K562 (cell line): ENCODE data around the gene KRTAP4-6. TPM values are rescaled to one million over a fixed set of nuclear protein-coding genes. Genes with fewer than 3 reads are reported as not detected.

ENCODE experiments used
- ATAC-seq: fragments of 200-7000 bp; cut with Tn5 transposase; 3 replicates; pipeline ENCODE4 v1.9.1; 2020; ENCODE audit warnings: moderate library complexity
- BruUV-seq: library from RNA; stranded (reverse); fragments of 400-500 nt; replicated peaks from 2 replicates; lab custom pipeline; 2021; lab: Mats Ljungman, UMichigan
- CTCF ChIA-PET: fragments of 300-600 bp; formaldehyde crosslinking; extraction: SDS; loops from one replicate; lab custom pipeline; 2021; ENCODE audit warnings: low intra/inter-chr PET ratio; lab: Yijun Ruan, JAX
- POLR2A ChIA-PET: fragments of 300-600, 350-650 bp; sonication (Branson Sonifier 250); formaldehyde crosslinking; extraction: SDS; loops from one replicate; lab custom pipeline; 2021; ENCODE audit warnings: antibody characterized with exemption, inconsistent platforms; lab: Yijun Ruan, JAX
- DNase-seq, 4 experiments: peaks; one replicate each; pipeline versions ENCODE4 v3.0.0 to v3.0.0-alpha.2; 2011 to 2018; ENCODE audit warnings: low spot score in 3 of 4, mixed read lengths in 3 of 4; ENCODE audit errors: extremely low read depth in 1 of 4
- FAIRE-seq: peaks from 2 replicates; lab custom pipeline; 2011; peaks lifted over from hg19 to GRCh38; lab: Jason Lieb, UNC
- H2AFZ ChIP-seq: 2 replicates; pipeline ENCODE4 v1.6.0; 2011; ENCODE audit warnings: low read depth, low read length, control low read depth, inconsistent platforms
- H3K27ac ChIP-seq: fragments of 200-600 bp; 3 replicates; pipeline ENCODE4 v1.8.0; 2011; ENCODE audit warnings: low read depth, mild to moderate bottlenecking, control low read depth, inconsistent platforms, low read length, moderate library complexity, mixed read lengths; ENCODE audit errors: extremely low read depth
- H3K27me3 ChIP-seq, 2 experiments: fragments of 300-600 bp in 1 of 2; 2 replicates in 1 of 2; 3 replicates in 1 of 2; pipeline versions ENCODE4 v1.6.0 to v1.8.0; 2011; ENCODE audit warnings: inconsistent platforms in 2 of 2, low read length in 2 of 2, mild to moderate bottlenecking in 1 of 2, mixed read lengths in 1 of 2, moderate library complexity in 1 of 2; ENCODE audit not compliant: control insufficient read depth in 2 of 2, insufficient read depth in 2 of 2
- H3K36me3 ChIP-seq: fragments of 300-600 bp; 3 replicates; pipeline ENCODE4 v1.8.0; 2011; ENCODE audit warnings: mild to moderate bottlenecking, low read length, inconsistent platforms; ENCODE audit not compliant: control insufficient read depth, insufficient read depth
- H3K4me1 ChIP-seq, 2 experiments: fragments of 200-600 bp in 1 of 2; replicated peaks in 1 of 2; 2 replicates in 1 of 2; 3 replicates in 1 of 2; pipeline versions ENCODE4 v1.5.1 to v1.8.0; 2011; ENCODE audit warnings: inconsistent platforms in 2 of 2, low read length in 2 of 2, mild to moderate bottlenecking in 1 of 2, mixed read lengths in 1 of 2, moderate library complexity in 1 of 2; ENCODE audit not compliant: control insufficient read depth in 2 of 2, insufficient read depth in 2 of 2
- H3K4me2 ChIP-seq: 2 replicates; pipeline ENCODE4 v1.6.1; 2011; ENCODE audit warnings: low read length, control low read depth, inconsistent platforms, mixed read lengths; ENCODE audit not compliant: insufficient read depth
- H3K4me3 ChIP-seq: fragments of 200-600 bp; sonication (generic), shearing (Covaris generic); 2 replicates; pipeline ENCODE4 v1.5.1; 2016; ENCODE audit warnings: control low read depth, inconsistent platforms
- H3K79me2 ChIP-seq: fragments of 200-600 bp; 3 replicates; pipeline ENCODE4 v1.8.0; 2011; ENCODE audit warnings: low read length, inconsistent platforms; ENCODE audit not compliant: control insufficient read depth, insufficient read depth
- H3K9ac ChIP-seq, 2 experiments: 2 replicates each; pipeline versions ENCODE4 v1.6.0 to v1.6.1; 2011; ENCODE audit warnings: low read depth in 2 of 2, low read length in 2 of 2, control low read depth in 1 of 2, inconsistent platforms in 1 of 2, mild to moderate bottlenecking in 1 of 2, mixed read lengths in 1 of 2; ENCODE audit not compliant: insufficient read depth in 1 of 2
- H3K9me1 ChIP-seq: one replicate; pipeline ENCODE4 v1.6.0; 2011; ENCODE audit warnings: inconsistent platforms, mild to moderate bottlenecking, low read length, moderate library complexity; ENCODE audit not compliant: control insufficient read depth, insufficient read depth
- H3K9me3 ChIP-seq: replicated peaks from 2 replicates; pipeline ENCODE4 v1.5.1; 2011; ENCODE audit warnings: low read depth, low read length, inconsistent platforms; ENCODE audit not compliant: control insufficient read depth, insufficient read depth
- H4K20me1 ChIP-seq: replicated peaks from 2 replicates; pipeline ENCODE4 v1.6.1; 2011; ENCODE audit warnings: low read length, inconsistent platforms, mixed read lengths; ENCODE audit not compliant: control insufficient read depth, insufficient read depth
- BRF1 ChIP-seq: IDR thresholded peaks from 3 replicates; pipeline ENCODE4 v1.6.1; 2011; ENCODE audit warnings: borderline replicate concordance, mild to moderate bottlenecking; ENCODE audit not compliant: insufficient read length; ENCODE audit errors: extremely low read depth
- CBX5 ChIP-seq: IDR thresholded peaks from 2 replicates; pipeline ENCODE4 v1.6.1; 2014; ENCODE audit warnings: low read depth, borderline replicate concordance
- CHD1 ChIP-seq: fragments of 200-600 bp; sonication (generic); IDR thresholded peaks from one replicate; pipeline ENCODE4 v1.6.1; 2012; ENCODE audit warnings: mild to moderate bottlenecking, moderate library complexity, low read length, inconsistent platforms
- IFI16 ChIP-seq: fragments of 250-450 bp; sonication (Bioruptor Pico); IDR thresholded peaks from 2 replicates; pipeline ENCODE4 v2.1.2; 2022; ENCODE audit warnings: mild to moderate bottlenecking, inconsistent platforms
- IRF2 ChIP-seq: sonication (generic); formaldehyde crosslinking; IDR thresholded peaks from 2 replicates; pipeline ENCODE4 v1.8.1; 2022; ENCODE audit warnings: mild to moderate bottlenecking, missing genetic modification reagents
- KDM2B ChIP-seq: fragments of 250-450 bp; sonication (Bioruptor Pico); IDR thresholded peaks from 2 replicates; pipeline ENCODE4 v1.8.0; 2021; ENCODE audit warnings: mild to moderate bottlenecking, moderate library complexity
- MECOM ChIP-seq: fragments of 250-450 bp; sonication (Bioruptor Pico); IDR thresholded peaks from 2 replicates; pipeline ENCODE4 v1.8.0; 2022; ENCODE audit warnings: inconsistent platforms
- MEF2A ChIP-seq: IDR thresholded peaks from 2 replicates; pipeline ENCODE4 v1.6.1; 2011; ENCODE audit warnings: low read depth, mild to moderate bottlenecking, low read length, moderate library complexity; ENCODE audit not compliant: control insufficient read depth
- POLR2AphosphoS5 ChIP-seq: IDR thresholded peaks from 2 replicates; pipeline ENCODE4 v1.6.1; 2011; ENCODE audit warnings: mild to moderate bottlenecking, low read depth, low read length, moderate library complexity; ENCODE audit not compliant: control insufficient read depth, insufficient read depth
- SOX6 ChIP-seq: fragments of 450-650 bp; IDR thresholded peaks from 2 replicates; pipeline ENCODE4 v1.6.1; 2014; ENCODE audit warnings: mild to moderate bottlenecking
- TFAM ChIP-seq: fragments of 250-450 bp; sonication (Bioruptor Pico); conservative IDR thresholded peaks from 2 replicates; pipeline ENCODE4 v1.5.0; 2021; ENCODE audit warnings: mild to moderate bottlenecking, moderate library complexity
- TRIM28 ChIP-seq: fragments of 450-650 bp; IDR thresholded peaks from 2 replicates; pipeline ENCODE4 v1.6.1; 2017
- ZFPM2 ChIP-seq: fragments of 250-450 bp; sonication (Bioruptor Pico); IDR thresholded peaks from 2 replicates; pipeline ENCODE4 v1.5.1; 2022; ENCODE audit warnings: mild to moderate bottlenecking
- ZNF324 ChIP-seq: fragments of 250-450 bp; sonication (Bioruptor Pico); IDR thresholded peaks from 2 replicates; pipeline ENCODE4 v1.4.0; 2020; ENCODE audit warnings: mild to moderate bottlenecking
- ZNF384 ChIP-seq: IDR thresholded peaks from 2 replicates; pipeline ENCODE4 v1.6.1; 2012; ENCODE audit warnings: low read depth, low read length, improper control_type of control experiment
- ZNF76 ChIP-seq: fragments of 250-450 bp; sonication (Bioruptor Pico); IDR thresholded peaks from 2 replicates; pipeline ENCODE4 v1.4.0; 2020; ENCODE audit warnings: mild to moderate bottlenecking, moderate library complexity, borderline replicate concordance
- ZSCAN32 ChIP-seq: fragments of 450-650 bp; formaldehyde crosslinking; IDR thresholded peaks from 2 replicates; pipeline ENCODE4 v1.4.0; 2020; ENCODE audit warnings: mild to moderate bottlenecking, moderate library complexity
- WGBS: fragments of 100-300 bp; shearing (Covaris generic); methylation state at CpG from one replicate; pipeline ENCODE4 v1.1.6; 2016; ENCODE audit warnings: low coverage, mixed read lengths; ENCODE audit not compliant: insufficient coverage; ENCODE audit errors: missing lambda C conversion rate; 5-methylcytosine and 5-hydroxymethylcytosine counted together
- in situ Hi-C: fragments of 300-500 bp; cut with MboI; formaldehyde crosslinking; loops from 4 replicates; pipeline ENCODE4 v1.15.0; 2018; ENCODE audit warnings: inconsistent platforms, mixed read lengths
- intact Hi-C: fragments of 100-400 bp; cut with micrococcal nuclease; formaldehyde crosslinking; loops from 2 replicates; pipeline ENCODE4 v1.14.2; 2022
- polyA plus RNA-seq, 8 experiments: library from polyadenylated mRNA; depleted of rRNA in 4 of 8; stranded (reverse) in 5 of 8; unstranded in 3 of 8; fragments of >200 nt; fragmentation: Nextera tagmentation in 2 of 8; fragmentation: Illumina TruSeq in 1 of 8; extraction: Ambion mirVana in 2 of 8; extraction: Trizol in 1 of 8; gene quantifications; 2 replicates each; pipeline versions ENCODE4 v1.2.1 to v1.2.3, GENCODE V29; 2011 to 2014; ENCODE audit warnings: inconsistent platforms in 1 of 8, missing spikeins in 1 of 8
- total RNA-seq, 7 experiments: library from RNA; depleted of rRNA in 6 of 7; stranded (reverse); fragments of >200 nt in 6 of 7; fragmentation: Illumina TruSeq in 2 of 7; extraction: Trizol in 2 of 7; gene quantifications; 2 replicates each; pipeline versions ENCODE4 v1.2.1 to v1.2.3, GENCODE V29; 2011 to 2021; ENCODE audit warnings: low replicate concordance in 1 of 7
- TF ChIP-seq, protein P1 (sequence below): fragments of 450-650 bp; IDR thresholded peaks from 2 replicates; pipeline ENCODE4 v1.6.1; 2017; ENCODE audit warnings: antibody characterized with exemption

KRTAP4-6 gene
- total and polyA plus RNA-seq, 9 of the 15 experiments (the other 6 are each of a cell fraction or from before 2014, with no cell fraction given), result not detected

DNA sequence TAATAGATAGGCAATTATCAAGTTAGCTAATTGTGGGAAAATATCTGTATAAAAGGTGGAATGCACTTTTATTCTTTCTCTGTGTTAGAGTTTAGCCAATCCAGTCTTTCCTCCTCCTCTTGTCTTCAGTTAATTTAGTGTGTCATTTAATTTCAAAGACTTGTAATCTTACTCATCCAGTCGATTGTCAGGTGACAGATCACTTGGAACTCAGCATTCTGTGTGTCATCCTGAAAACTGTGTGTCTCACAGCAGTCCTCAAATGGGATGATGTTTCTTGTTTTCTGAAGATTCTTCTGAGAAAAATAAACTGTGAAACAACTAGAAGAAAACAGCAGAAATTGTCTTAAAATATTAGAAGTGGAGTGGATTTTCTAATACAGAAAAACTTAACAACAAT is 44.7 kb upstream of the KRTAP4-6 start:
- POLR2A ChIA-PET, result no interaction called here
- 0% methylated on average over 1 of the region's 1 CpG for WGBS
- Histone ChIP-seq H3K4me1 (peaks cover 0 to 2% of the 10 kb centered on the region in 2 experiments; a peak in 2 of 5 replicates), H3K4me3 (no peak overlapping the region), H3K79me2 (no peaks in the 10 kb centered on the region), H3K4me2 (no peak overlapping the region), H3K9me1 (no peaks in the 10 kb centered on the region), H4K20me1 (no peaks in the 10 kb centered on the region), H3K36me3 (no peaks in the 10 kb centered on the region), H2AFZ (no peak overlapping the region), H3K27ac (no peak overlapping the region), H3K27me3 (peaks cover 0 to 11% of the 10 kb centered on the region in 2 experiments; a peak in 3 of 5 replicates), H3K9ac (no peak overlapping the region), H3K9me3 (no peaks in the 10 kb centered on the region)
- no peak for FAIRE-seq
- ATAC-seq, result no peak
- no TSS peak for BruUV-seq
- TF ChIP-seq ZFPM2 (CRISPR knock-in tag), result no peak
- TF ChIP-seq TRIM28, result no peak
- no peak for TF ChIP-seq TFAM (CRISPR knock-in tag)
- no peak for TF ChIP-seq ZNF76 (CRISPR knock-in tag)
- TF ChIP-seq, protein P1, sequence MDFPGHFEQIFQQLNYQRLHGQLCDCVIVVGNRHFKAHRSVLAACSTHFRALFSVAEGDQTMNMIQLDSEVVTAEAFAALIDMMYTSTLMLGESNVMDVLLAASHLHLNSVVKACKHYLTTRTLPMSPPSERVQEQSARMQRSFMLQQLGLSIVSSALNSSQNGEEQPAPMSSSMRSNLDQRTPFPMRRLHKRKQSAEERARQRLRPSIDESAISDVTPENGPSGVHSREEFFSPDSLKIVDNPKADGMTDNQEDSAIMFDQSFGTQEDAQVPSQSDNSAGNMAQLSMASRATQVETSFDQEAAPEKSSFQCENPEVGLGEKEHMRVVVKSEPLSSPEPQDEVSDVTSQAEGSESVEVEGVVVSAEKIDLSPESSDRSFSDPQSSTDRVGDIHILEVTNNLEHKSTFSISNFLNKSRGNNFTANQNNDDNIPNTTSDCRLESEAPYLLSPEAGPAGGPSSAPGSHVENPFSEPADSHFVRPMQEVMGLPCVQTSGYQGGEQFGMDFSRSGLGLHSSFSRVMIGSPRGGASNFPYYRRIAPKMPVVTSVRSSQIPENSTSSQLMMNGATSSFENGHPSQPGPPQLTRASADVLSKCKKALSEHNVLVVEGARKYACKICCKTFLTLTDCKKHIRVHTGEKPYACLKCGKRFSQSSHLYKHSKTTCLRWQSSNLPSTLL, result no peak
- no peak for TF ChIP-seq ZNF384
- no peak for TF ChIP-seq IFI16 (CRISPR knock-in tag)
- TF ChIP-seq BRF1, result no peak
- TF ChIP-seq CHD1, result no peak
- no peak for TF ChIP-seq IRF2 (CRISPR knock-in tag)
- TF ChIP-seq CBX5, result no peak
- no peak for TF ChIP-seq SOX6
- TF ChIP-seq POLR2AphosphoS5, result no peak
- TF ChIP-seq MECOM (CRISPR knock-in tag), result no peak
- TF ChIP-seq ZSCAN32 (CRISPR knock-in tag), result no peak
- TF ChIP-seq ZNF324, result no peak
- TF ChIP-seq KDM2B, result no peak
- no peak for TF ChIP-seq MEF2A
- CTCF ChIA-PET, result no interaction called here
- intact Hi-C loops (no loop called here), in situ Hi-C loops (no loop called here)
- DNase-seq, result no peak
